ENCODE measurements around the gene SPATA3. TPM values are rescaled to one million over a fixed set of nuclear protein-coding genes. Genes with fewer than 3 reads are reported as not detected.

SPATA3 gene
- total RNA-seq, 1 experiment from 2014 or later: not detected

- H3K36me3 ChIP-seq (ENCODE audit: control insufficient read depth, insufficient read depth, low read length): no peaks in the 10 kb centered on the region
- DNase-seq: no peak
- no peaks in the 10 kb centered on the region for H3K4me1 ChIP-seq
- H3K36me3 Mint-ChIP-seq (ENCODE audit: insufficient read depth, unreplicated experiment): peaks cover 23% of the 10 kb centered on the region
- TF ChIP-seq CTCF (IDR thresholded peaks at IDR 0.05; ENCODE audit: insufficient read depth in 1 of 2, low read depth in 1 of 2, low read length in 1 of 2, severe bottlenecking in 1 of 2, unreplicated experiment in 1 of 2): no peak
- H3K4me3 ChIP-seq (ENCODE audit: low read depth, low read length): no peak overlapping the region
- H3K9me3 ChIP-seq: no peaks in the 10 kb centered on the region
- ChIA-PET CTCF (interaction anchor here (1.6 kb wide), 1 partner anchor 52 kb away, joined by 4 read pairs; no protein-coding TSS in a partner anchor), POLR2A (no interaction called here)
- intact Hi-C loops (cut with micrococcal nuclease; ENCODE audit: unreplicated experiment): no loop called here
- H3K27me3 Mint-ChIP-seq (ENCODE audit: insufficient read depth, unreplicated experiment): no peaks in the 10 kb centered on the region
- H3K9me3 Mint-ChIP-seq (ENCODE audit: unreplicated experiment): peaks cover 17% of the 10 kb centered on the region
- no peak overlapping the region for H3K4me3 Mint-ChIP-seq (ENCODE audit: unreplicated experiment)
- H3K4me1 Mint-ChIP-seq (ENCODE audit: low read depth, unreplicated experiment): peaks cover 17% of the 10 kb centered on the region
- no TSS peak for BruUV-seq (replicated peaks)
- H3K27ac Mint-ChIP-seq (ENCODE audit: unreplicated experiment): no peak overlapping the region
- no peaks in the 10 kb centered on the region for H3K27me3 ChIP-seq (replicated peaks; ENCODE audit: control insufficient read depth, insufficient read depth, low read length)
Observed at GRCh38 chr2:231000211-231000904, 4.4 kb downstream of the SPATA3 start.

- CTCF ChIA-PET: no interaction called here
- H3K9me3 Mint-ChIP-seq (ENCODE audit: unreplicated experiment): peaks cover 23% of the 10 kb centered on the region
- peaks cover 21% of the 10 kb centered on the region for H3K4me1 Mint-ChIP-seq (ENCODE audit: low read depth, unreplicated experiment)
- POLR2A ChIA-PET: no interaction called here
- Histone ChIP-seq H3K4me3 (ENCODE audit: low read depth, low read length) (no peak overlapping the region), H3K27me3 (replicated peaks; ENCODE audit: control insufficient read depth, insufficient read depth, low read length) (no peaks in the 10 kb centered on the region), H3K36me3 (ENCODE audit: control insufficient read depth, insufficient read depth, low read length) (no peaks in the 10 kb centered on the region), H3K9me3 (no peaks in the 10 kb centered on the region), H3K4me1 (no peaks in the 10 kb centered on the region)
- no peak for DNase-seq
- no peak overlapping the region for H3K27ac Mint-ChIP-seq (ENCODE audit: unreplicated experiment)
- H3K4me3 Mint-ChIP-seq (ENCODE audit: unreplicated experiment): no peak overlapping the region
- BruUV-seq (replicated peaks): no TSS peak
- intact Hi-C loops (cut with micrococcal nuclease; ENCODE audit: unreplicated experiment): no loop called here
- H3K27me3 Mint-ChIP-seq (ENCODE audit: insufficient read depth, unreplicated experiment): no peaks in the 10 kb centered on the region
- H3K36me3 Mint-ChIP-seq (ENCODE audit: insufficient read depth, unreplicated experiment): peaks cover 27% of the 10 kb centered on the region
- no peak for TF ChIP-seq CTCF (IDR thresholded peaks at IDR 0.05; ENCODE audit: insufficient read depth in 1 of 2, low read depth in 1 of 2, low read length in 1 of 2, severe bottlenecking in 1 of 2, unreplicated experiment in 1 of 2)
Observed at GRCh38 chr2:231001036-231001435, 5.1 kb downstream of the SPATA3 start.

- no peak overlapping the region for H3K27ac Mint-ChIP-seq (ENCODE audit: unreplicated experiment)
- TF ChIP-seq CTCF (IDR thresholded peaks at IDR 0.05; ENCODE audit: insufficient read depth in 1 of 2, low read depth in 1 of 2, low read length in 1 of 2, severe bottlenecking in 1 of 2, unreplicated experiment in 1 of 2): no peak
- H3K36me3 Mint-ChIP-seq (ENCODE audit: insufficient read depth, unreplicated experiment): peaks cover 27% of the 10 kb centered on the region
- H3K9me3 Mint-ChIP-seq (ENCODE audit: unreplicated experiment): peaks cover 23% of the 10 kb centered on the region
- intact Hi-C loops (cut with micrococcal nuclease; ENCODE audit: unreplicated experiment): no loop called here
- no peaks in the 10 kb centered on the region for H3K27me3 Mint-ChIP-seq (ENCODE audit: insufficient read depth, unreplicated experiment)
- DNase-seq: no peak
- ChIA-PET CTCF (no interaction called here), POLR2A (no interaction called here)
- no peaks in the 10 kb centered on the region for H3K36me3 ChIP-seq (ENCODE audit: control insufficient read depth, insufficient read depth, low read length)
- H3K27me3 ChIP-seq (replicated peaks; ENCODE audit: control insufficient read depth, insufficient read depth, low read length): no peaks in the 10 kb centered on the region
- no peak overlapping the region for H3K4me3 Mint-ChIP-seq (ENCODE audit: unreplicated experiment)
- peaks cover 6% of the 10 kb centered on the region for H3K4me1 ChIP-seq
- no peak overlapping the region for H3K4me3 ChIP-seq (ENCODE audit: low read depth, low read length)
- no peaks in the 10 kb centered on the region for H3K9me3 ChIP-seq
- no TSS peak for BruUV-seq (replicated peaks)
- H3K4me1 Mint-ChIP-seq (ENCODE audit: low read depth, unreplicated experiment): peaks cover 21% of the 10 kb centered on the region
Observed at GRCh38 chr2:231001921-231002320, 6.0 kb downstream of the SPATA3 start.

Measured in Caco-2 (cell line).